Measurements from ENCODE around the gene PCYT1A. TPM values are rescaled to one million over a fixed set of nuclear protein-coding genes. Genes with fewer than 3 reads are reported as not detected.
A peak's percentile ranks its signal among the peaks of the same experiment; 100 is the strongest.

PCYT1A gene
- total and polyA plus RNA-seq, 12 donors, result 21.0 to 121 (median 102) TPM

GRCh38 chr3:196219194-196219969 is 68.1 kb downstream of the PCYT1A start:
- H3K9me3 ChIP-seq, result no peaks in the 10 kb centered on the region
- H3K27me3 ChIP-seq, result peaks cover 3 to 24% (median 10%) of the 10 kb centered on the region in 7 donors
- peaks cover 0 to 26% (median 8%) of the 10 kb centered on the region in 9 donors for H3K4me1 ChIP-seq
- H3K36me3 ChIP-seq, result no peaks in the 10 kb centered on the region
- ATAC-seq, result peak; percentile 46 to 89 (median 73)
- intact Hi-C loops (cut with DNase I), result no loop called here
- TF ChIP-seq CTCF (IDR thresholded peaks at IDR 0.05), result no peak
- DNase-seq, result peak; percentile 38 to 63
- H3K4me3 ChIP-seq, result peak overlapping the region in 7 of 10 donors; percentile 0 to 44 (median 37)
- 26 to 46% methylated on average over 19 of the region's 19 CpGs for WGBS, 2 donors
- peak overlapping the region in 5 of 10 donors; percentile 33 to 81 (median 47) for H3K27ac ChIP-seq

GRCh38 chr3:196218155-196218712 is 69.3 kb downstream of the PCYT1A start:
- no peak for ATAC-seq
- Histone ChIP-seq H3K4me1 (peaks cover 0 to 26% (median 8%) of the 10 kb centered on the region in 9 donors), H3K9me3 (no peaks in the 10 kb centered on the region), H3K4me3 (no peak overlapping the region), H3K27me3 (peaks cover 3 to 31% (median 17%) of the 10 kb centered on the region in 7 donors), H3K36me3 (no peaks in the 10 kb centered on the region), H3K27ac (no peak overlapping the region)
- DNase-seq, result no peak
- no peak for TF ChIP-seq CTCF (IDR thresholded peaks at IDR 0.05)
- 90 to 97% methylated on average over 13 of the region's 13 CpGs for WGBS, 2 donors
- intact Hi-C loops (cut with DNase I), result no loop called here

- H3K27ac ChIP-seq, result no peak overlapping the region
- no peaks in the 10 kb centered on the region for H3K36me3 ChIP-seq
- intact Hi-C loops (cut with DNase I), result no loop called here
- no peak overlapping the region for H3K4me3 ChIP-seq
- ATAC-seq (no peak), DNase-seq (no peak)
- no peak for TF ChIP-seq CTCF (IDR thresholded peaks at IDR 0.05)
- H3K4me1 ChIP-seq, result peaks cover 0 to 26% (median 8%) of the 10 kb centered on the region in 9 donors
- no peaks in the 10 kb centered on the region for H3K9me3 ChIP-seq
- WGBS, 2 donors, result 94% methylated on average over 12 of the region's 12 CpGs
- peaks cover 3 to 31% (median 17%) of the 10 kb centered on the region in 7 donors for H3K27me3 ChIP-seq
These were observed 70.0 kb downstream of the PCYT1A start for GRCh38 chr3:196217307-196218154.

GRCh38 chr3:196216681-196217211 is 70.8 kb downstream of the PCYT1A start:
- Histone ChIP-seq H3K27ac (no peak overlapping the region), H3K36me3 (no peaks in the 10 kb centered on the region), H3K27me3 (peaks cover 3 to 31% (median 17%) of the 10 kb centered on the region in 7 donors), H3K9me3 (no peaks in the 10 kb centered on the region), H3K4me1 (peaks cover 0 to 26% (median 8%) of the 10 kb centered on the region in 9 donors), H3K4me3 (no peak overlapping the region)
- intact Hi-C loops (cut with DNase I), result no loop called here
- ATAC-seq (no peak), DNase-seq (no peak)
- 30 to 40% methylated on average over 25 of the region's 25 CpGs for WGBS, 2 donors
- no peak for TF ChIP-seq CTCF (IDR thresholded peaks at IDR 0.05)
